ENCODE results near the gene CPA2.
"Not testable (repeated sequence)": the region's sequence is repeated elsewhere in the genome, so short reads cannot be mapped to it uniquely, and the experiment has no call there.

Gene CPA2

GRCh38 chr7:130266258-130266960, at the start of gene CPA2:
Gene CPA2 (plus strand): TSS chr7:130266863. CDS start chr7:130266882, 19 bp downstream.
- DNase-seq: no peak

- DNase-seq: no peak
Observed at GRCh38 chr7:130218806-130219620, 47.6 kb upstream of the CPA2 start.

- no peak for DNase-seq
Observed at GRCh38 chr7:130219871-130220270, 46.8 kb upstream of the CPA2 start.

GRCh38 chr7:130221746-130222145, 44.9 kb upstream of the CPA2 start:
- no peak for DNase-seq

- DNase-seq: no peak
Observed at GRCh38 chr7:130223646-130224045, 43.0 kb upstream of the CPA2 start.

- no peak for DNase-seq
Observed at GRCh38 chr7:130224210-130224609, 42.5 kb upstream of the CPA2 start.

- DNase-seq: not testable (repeated sequence)
Observed at GRCh38 chr7:130224923-130225322, 41.7 kb upstream of the CPA2 start.

- DNase-seq: no peak
Observed at GRCh38 chr7:130226333-130226732, 40.3 kb upstream of the CPA2 start.

- DNase-seq: no peak
Observed at GRCh38 chr7:130227883-130228575, 38.6 kb upstream of the CPA2 start.

GRCh38 chr7:130228840-130229502, 37.7 kb upstream of the CPA2 start:
- no peak for DNase-seq

- DNase-seq: not testable (repeated sequence)
Observed at GRCh38 chr7:130229981-130230380, 36.7 kb upstream of the CPA2 start.

GRCh38 chr7:130231792-130232191, 34.9 kb upstream of the CPA2 start:
- DNase-seq: no peak

- DNase-seq: no peak
Observed at GRCh38 chr7:130232209-130232608, 34.5 kb upstream of the CPA2 start.

GRCh38 chr7:130234078-130234477, 32.6 kb upstream of the CPA2 start:
- no peak for DNase-seq

GRCh38 chr7:130236361-130236760, 30.3 kb upstream of the CPA2 start:
- not testable (repeated sequence) for DNase-seq

GRCh38 chr7:130240240-130240639, 26.4 kb upstream of the CPA2 start:
- DNase-seq: no peak

- peak; percentile 72 for DNase-seq
Observed at GRCh38 chr7:130242198-130243014, 24.3 kb upstream of the CPA2 start.

GRCh38 chr7:130243486-130243885, 23.2 kb upstream of the CPA2 start:
- not testable (repeated sequence) for DNase-seq

- not testable (repeated sequence) for DNase-seq
Observed at GRCh38 chr7:130246491-130246890, 20.2 kb upstream of the CPA2 start.

GRCh38 chr7:130248842-130249241, 17.8 kb upstream of the CPA2 start:
- DNase-seq: not testable (repeated sequence)

- not testable (repeated sequence) for DNase-seq
Observed at GRCh38 chr7:130249626-130250025, 17.0 kb upstream of the CPA2 start.

GRCh38 chr7:130254555-130254954, 12.1 kb upstream of the CPA2 start:
- no peak for DNase-seq
